ENCODE results near the gene PRPF6.

PRPF6 gene

GRCh38 chr20:63980806-63981728 lies at the start of gene PRPF6:
Gene PRPF6 (plus strand): TSS chr20:63981132. CDS start chr20:63981246, 114 bp downstream.
- peak; percentile 92 for DNase-seq

- DNase-seq: no peak
Observed at GRCh38 chr20:63931735-63932134, 49.2 kb upstream of the PRPF6 start.

- DNase-seq: no peak
Observed at GRCh38 chr20:63932606-63933160, 48.2 kb upstream of the PRPF6 start.

DNA sequence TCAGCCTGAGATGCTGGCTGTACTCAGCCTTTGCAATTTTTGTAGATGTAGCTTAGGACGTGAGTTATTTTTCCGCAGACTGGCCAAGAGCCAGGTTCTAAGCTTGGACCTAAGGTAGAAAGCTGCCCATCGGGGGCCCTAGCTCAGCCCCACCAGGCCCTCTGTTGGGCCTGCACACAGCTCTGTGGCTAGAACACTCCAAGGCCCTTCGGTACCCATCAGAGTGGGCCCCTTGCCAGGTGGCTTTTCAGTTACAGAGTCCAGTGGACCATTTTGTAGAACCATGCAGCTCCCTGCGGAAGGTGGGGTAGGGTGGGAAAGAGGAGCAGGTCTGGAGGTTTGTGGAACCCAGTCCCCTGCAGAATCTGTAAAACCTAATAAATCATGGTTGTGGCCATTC lies 47.3 kb upstream of the PRPF6 start:
- no peak for DNase-seq

DNA sequence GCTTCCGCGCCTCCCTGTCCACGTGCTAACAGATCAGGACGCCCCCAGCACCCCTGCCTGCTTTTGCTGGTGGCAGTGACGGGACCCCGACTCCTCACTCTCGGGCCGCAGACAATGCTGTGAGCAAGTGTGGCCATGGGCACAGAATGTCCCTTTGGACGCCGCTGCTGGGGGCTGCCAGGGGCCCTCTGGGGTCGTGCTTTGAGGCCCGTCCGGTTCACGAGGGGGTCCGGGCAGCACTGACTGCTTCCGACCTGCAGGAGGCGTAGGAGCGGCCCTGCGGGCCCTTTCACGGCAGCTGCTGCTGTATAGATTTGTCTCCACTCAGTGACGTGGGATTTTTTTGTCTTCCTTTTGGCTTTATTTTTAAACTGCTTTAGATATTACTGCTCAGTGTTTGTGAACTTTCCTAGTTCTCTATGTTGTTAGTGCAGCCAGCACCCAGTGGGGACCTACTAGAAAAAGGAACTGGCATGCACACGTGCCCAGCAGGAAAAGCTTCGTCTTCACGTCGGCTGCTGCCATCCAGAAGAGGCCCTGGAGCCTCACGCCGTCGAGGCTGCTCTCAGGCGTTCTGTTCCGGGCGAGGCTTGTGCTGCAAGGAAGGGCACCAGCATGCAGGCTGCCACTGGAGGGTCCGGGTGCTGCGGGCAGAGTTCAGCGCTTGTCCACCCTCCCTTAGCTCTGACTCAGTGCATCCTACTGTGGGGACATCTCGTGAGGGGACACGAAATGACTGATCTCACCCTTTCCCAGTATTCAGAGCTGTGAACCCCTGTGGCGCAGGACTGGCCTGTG lies 46.5 kb upstream of the PRPF6 start:
- no peak for DNase-seq

GRCh38 chr20:63935447-63935846 lies 45.5 kb upstream of the PRPF6 start:
- no peak for DNase-seq

GRCh38 chr20:63937596-63937995 lies 43.3 kb upstream of the PRPF6 start:
- DNase-seq: no peak

DNA sequence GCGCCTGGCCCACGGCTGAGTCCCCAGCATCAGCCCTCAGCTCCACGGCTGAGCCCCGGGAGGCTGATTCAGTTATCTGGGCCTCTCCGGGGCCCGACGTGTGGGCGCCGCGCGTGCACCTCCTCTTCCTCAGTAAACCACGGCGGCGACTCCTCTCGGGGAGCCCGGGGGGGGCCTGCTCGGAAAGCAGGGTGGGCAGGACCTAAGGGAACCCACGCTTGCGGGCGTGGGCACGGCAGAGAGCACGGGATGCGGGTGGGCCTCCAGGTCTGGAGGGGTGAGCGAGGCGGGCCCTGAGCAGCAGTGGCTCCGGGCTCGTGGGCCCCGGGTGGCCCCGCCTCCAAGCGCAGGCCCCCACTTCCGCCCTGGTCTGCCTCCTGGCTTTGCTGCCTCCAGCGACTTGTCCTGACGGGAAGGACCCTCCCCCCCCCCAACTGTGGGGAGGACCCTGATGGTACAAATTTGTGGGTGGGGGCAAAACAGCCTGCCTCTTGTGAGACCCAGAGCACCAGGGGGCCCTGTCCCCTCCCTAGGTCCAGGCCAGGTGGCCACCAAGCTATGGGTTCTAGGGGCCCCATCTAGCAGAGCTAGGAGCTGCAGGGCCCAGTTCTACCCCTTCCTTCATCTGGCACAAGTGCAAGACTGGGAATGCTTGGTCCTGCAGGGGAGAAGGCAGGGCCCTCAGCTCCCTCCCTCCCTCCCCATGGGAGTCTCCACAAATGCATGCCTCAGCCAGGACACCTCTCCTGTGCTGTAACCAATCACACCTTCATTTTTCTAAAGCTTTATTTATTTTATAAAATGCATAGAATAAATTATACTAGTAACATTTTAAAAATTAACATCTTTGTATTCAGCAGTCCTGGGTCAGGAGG lies 41.6 kb upstream of the PRPF6 start:
- no peak for DNase-seq

- DNase-seq: no peak
Observed at GRCh38 chr20:63940071-63940471, 40.9 kb upstream of the PRPF6 start.

GRCh38 chr20:63940472-63941266 lies 40.3 kb upstream of the PRPF6 start:
- no peak for DNase-seq

DNA sequence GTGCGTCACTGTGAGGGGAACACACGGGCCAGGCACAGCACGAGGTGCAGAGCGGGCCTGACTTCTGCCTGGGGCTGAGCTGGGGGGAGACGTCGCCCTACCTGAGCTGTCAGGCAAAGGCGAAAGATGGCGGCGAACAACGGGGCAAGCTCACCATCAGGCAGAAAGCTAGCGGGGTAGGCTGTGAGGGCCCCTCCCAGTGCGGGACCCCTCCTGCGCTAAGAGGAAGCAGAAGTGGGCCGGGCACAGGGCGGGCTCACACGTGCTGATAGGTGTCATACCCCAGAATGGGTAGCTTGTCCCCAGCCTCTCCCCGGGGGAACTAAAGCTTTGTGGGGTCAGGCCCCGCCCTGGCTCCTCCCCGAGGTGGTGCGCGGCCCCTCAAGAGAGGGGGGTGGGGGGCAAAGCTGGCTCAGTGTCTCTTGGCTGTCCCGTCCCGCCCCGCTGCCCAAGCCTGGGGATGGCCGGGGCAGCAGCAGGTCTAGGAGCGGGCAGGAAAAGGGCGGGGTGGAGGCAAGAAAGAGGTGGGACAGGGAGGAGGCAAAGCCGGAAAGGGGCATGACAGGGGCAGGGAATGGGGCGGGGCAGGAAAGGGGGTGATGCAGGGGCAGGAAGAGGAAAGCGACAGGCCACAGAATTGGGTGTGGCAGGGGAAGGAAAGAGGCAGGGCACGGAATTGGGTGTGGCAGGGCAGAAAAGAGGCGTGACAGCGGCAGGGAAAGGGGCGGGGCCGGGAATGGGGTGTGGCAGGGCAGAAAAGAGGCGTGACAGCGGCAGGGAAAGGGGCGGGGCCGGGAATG lies 39.5 kb upstream of the PRPF6 start:
- DNase-seq: peak; percentile 71

- no peak for DNase-seq
Observed at GRCh38 chr20:63942250-63942951, 38.5 kb upstream of the PRPF6 start.

DNA sequence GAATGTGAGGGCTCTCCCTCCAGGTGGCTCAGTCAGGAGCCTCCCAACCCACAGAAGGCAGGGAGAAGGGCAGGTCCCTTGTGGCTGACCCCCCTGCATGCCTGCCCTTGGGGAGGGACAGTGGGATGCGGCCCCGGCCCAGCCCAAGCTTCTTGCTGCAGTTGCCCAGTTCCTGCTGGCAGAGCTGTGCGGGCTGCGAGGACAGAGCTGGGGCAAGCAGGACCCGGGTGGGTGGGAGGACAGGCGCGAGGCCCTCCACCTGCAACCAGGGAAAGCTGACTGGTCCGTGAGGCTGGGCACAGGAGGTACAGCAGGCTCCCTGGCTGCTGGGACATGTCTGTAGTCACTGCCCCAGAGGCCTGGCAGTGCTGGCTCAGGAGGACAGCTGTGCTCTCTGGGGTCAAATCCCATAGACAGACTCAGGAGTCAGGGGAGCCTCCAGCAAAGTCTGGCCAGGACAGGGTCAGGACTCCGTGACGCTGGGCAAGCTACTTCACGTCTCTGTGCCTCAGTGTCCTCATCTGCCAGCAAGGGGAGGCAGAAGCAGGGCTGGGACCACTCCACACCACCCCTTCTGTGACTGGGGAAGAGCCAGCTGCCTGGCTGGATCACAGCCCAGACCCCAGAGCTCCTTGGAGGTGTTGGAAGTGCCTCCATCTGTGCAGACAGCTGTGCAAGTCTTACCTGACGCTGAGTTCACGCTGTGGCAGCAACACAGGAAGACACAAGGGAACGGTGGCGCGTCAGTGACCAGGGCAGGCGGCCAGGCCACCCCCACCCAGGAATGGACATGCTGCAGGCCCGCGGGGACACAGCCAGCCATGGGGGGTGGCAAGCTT lies 37.7 kb upstream of the PRPF6 start:
- DNase-seq: no peak

DNA sequence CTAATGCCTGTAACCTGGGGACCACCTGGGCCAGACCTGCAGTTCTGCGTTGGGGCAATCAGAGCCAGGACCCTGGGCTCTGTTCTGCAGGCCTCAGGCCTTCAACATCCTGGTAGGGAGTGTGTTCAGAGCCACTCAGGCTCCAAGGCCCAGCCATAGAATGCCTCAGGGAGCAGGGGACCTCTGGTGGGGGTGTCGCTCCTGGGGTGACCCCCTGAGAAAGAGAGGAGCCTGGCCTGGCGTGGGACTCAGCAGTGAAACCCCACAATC lies 37.2 kb upstream of the PRPF6 start:
- no peak for DNase-seq

- no peak for DNase-seq
Observed at GRCh38 chr20:63944078-63944941, 36.6 kb upstream of the PRPF6 start.

DNA sequence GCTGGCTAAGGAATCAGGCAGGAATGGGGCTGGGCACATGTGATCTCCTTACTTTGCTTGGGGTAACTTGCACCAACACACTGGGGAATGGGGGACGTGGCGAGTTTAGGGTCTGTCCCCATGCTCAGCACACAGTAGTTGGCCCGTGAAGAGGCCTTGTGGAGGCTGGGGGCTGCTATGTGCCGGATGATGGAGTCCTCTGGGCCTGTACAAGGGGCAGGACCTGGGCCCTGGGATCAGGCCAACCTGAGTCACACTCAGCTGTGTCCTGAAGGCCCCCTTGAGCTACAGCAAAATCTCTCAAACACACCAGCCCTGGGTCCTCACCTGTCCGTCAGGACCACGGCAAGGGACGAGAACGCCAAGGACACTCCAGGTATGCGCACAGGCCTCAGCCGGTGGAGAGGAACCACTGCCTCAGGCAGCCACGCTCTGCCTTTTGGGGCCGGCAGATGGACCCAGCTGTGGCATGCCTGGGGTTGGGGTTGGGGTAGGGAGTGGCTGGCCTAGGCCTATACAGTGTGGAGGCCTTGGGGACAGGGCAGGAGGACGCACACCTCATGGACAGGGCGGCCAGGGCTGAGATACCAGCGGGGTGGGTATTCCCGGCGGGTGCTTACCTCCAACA lies 35.8 kb upstream of the PRPF6 start:
- no peak for DNase-seq

GRCh38 chr20:63945921-63946920 lies 34.7 kb upstream of the PRPF6 start:
- DNase-seq: no peak

Measured in activated T-cell treated with anti-CD3 and anti-CD28 coated beads, Interleukin-2, amount 50 U/mL, for 1 hour (primary cell).